IgD-negative memory B cell (primary cell): ENCODE results near the gene CPNE4. TPM values are rescaled to one million over a fixed set of nuclear protein-coding genes. Genes with fewer than 3 reads are reported as not detected.
"Not testable (repeated sequence)": the region's sequence is repeated elsewhere in the genome, so short reads cannot be mapped to it uniquely, and the experiment has no call there.

ENCODE experiments used
- H3K27ac Mint-ChIP-seq, 3 donors: one replicate each; pipeline ENCODE4 v1.8.0; 2020 to 2022; ENCODE audit warnings: mild to moderate bottlenecking in 3 of 3, mixed read lengths in 3 of 3, moderate library complexity in 1 of 3
- H3K27me3 Mint-ChIP-seq: one replicate; pipeline ENCODE4 v1.8.0; 2021; ENCODE audit warnings: mixed read lengths
- H3K36me3 Mint-ChIP-seq: one replicate; pipeline ENCODE4 v1.8.0; 2020; ENCODE audit warnings: mild to moderate bottlenecking, mixed read lengths
- H3K4me1 Mint-ChIP-seq, 3 donors: one replicate each; pipeline ENCODE4 v1.8.0; 2020 to 2022; ENCODE audit warnings: mixed read lengths in 3 of 3, mild to moderate bottlenecking in 1 of 3
- H3K4me3 Mint-ChIP-seq, 4 donors: one replicate each; pipeline ENCODE4 v1.8.0; 2020 to 2022; ENCODE audit warnings: mild to moderate bottlenecking in 4 of 4, mixed read lengths in 4 of 4, moderate library complexity in 3 of 4
- H3K9me3 Mint-ChIP-seq, 3 donors: one replicate each; pipeline ENCODE4 v1.8.0; 2020 to 2021; ENCODE audit warnings: mixed read lengths in 3 of 3, mild to moderate bottlenecking in 1 of 3
- polyA plus RNA-seq: library from polyadenylated mRNA; unstranded; fragments of 300-500 nt; fragmentation: Illumina TruSeq; gene quantifications from one replicate; pipeline ENCODE4 v1.2.3, GENCODE V29; 2021

The CPNE4 gene
- polyA plus RNA-seq, 1 donor from 2014 or later, result not detected

DNA sequence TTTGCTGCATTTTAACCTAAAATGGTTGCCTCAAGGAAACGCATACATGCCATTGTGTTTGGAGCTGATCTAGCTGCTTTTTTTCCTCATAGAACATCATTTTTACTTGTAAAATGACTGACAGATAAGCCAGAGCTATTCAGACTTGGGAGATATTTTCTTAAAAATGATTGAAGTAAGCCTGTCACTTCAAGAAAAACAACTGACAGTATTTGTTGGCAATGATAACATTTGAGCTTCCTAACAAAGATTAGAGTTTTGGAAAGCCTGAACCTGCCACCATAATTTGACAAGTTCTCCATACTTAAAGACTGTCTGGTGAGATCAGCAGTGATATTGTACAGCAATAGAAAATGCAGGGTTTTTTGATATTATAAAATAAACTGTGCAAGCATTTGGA lies 504.4 kb downstream of the CPNE4 start:
- H3K36me3 Mint-ChIP-seq, result no peaks in the 10 kb centered on the region
- H3K9me3 Mint-ChIP-seq, result peaks cover 0 to 4% (median 0%) of the 10 kb centered on the region in 3 donors
- peaks cover 13% of the 10 kb centered on the region for H3K27me3 Mint-ChIP-seq
- H3K27ac Mint-ChIP-seq, result no peak overlapping the region
- H3K4me1 Mint-ChIP-seq, result no peaks in the 10 kb centered on the region
- no peak overlapping the region for H3K4me3 Mint-ChIP-seq

DNA sequence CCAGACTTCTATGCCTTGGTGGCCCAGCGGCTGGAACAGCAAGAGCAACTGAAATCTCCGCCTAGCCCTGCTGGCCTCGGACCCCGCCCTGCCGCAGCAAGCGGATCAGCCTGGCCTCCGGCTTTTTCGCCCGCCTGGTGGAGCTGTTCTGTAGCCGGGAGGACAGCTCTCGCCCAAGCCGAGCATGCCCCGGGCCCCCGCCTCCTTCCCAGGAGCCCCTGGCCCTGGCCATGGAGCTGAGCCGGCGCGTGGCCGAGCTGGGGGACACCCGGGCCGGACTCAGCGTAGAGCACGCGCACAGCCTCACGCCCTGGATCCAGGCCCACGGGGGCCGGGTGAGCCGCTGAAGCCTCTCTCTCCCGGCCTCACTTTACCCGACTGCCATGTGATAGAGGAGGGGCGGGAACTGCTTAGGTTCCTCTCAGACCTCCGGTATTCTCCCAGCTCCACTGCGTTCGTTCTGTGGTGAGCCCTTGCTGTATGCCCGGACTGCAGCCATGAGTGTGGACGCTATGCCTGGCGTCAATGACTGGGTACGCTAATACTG lies 507.9 kb downstream of the CPNE4 start:
- H3K27me3 Mint-ChIP-seq, result peaks cover 13% of the 10 kb centered on the region
- H3K4me1 Mint-ChIP-seq, result no peaks in the 10 kb centered on the region
- H3K4me3 Mint-ChIP-seq, result no peak overlapping the region

DNA sequence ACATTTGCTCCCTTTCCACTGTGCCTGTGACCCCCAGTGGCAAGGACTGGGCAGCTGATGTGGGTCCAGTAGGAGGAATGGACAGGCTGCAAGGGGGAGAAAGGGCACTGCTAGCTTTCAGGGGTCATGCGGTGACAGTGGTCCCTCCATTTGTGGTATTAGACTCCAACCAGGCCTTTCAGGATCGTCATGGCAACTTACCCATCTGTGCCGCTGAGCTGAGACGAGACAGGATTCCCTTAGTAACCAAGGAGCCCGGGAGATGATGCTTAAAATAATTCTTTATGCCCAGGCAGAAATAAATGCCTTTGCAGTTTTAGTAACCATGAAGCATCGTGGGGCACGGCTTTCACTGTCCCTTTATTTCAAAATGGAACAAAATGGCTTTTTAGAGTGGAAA lies 516.1 kb downstream of the CPNE4 start:
- Mint-ChIP-seq H3K4me3 (no peak overlapping the region), H3K36me3 (no peaks in the 10 kb centered on the region), H3K4me1 (no peaks in the 10 kb centered on the region), H3K9me3 (peaks cover 0 to 3% (median 2%) of the 10 kb centered on the region in 3 donors), H3K27me3 (peaks cover 6% of the 10 kb centered on the region), H3K27ac (no peak overlapping the region)

More for the DNA sequence above, 507.9 kb downstream of the CPNE4 start:
- no peak overlapping the region for H3K27ac Mint-ChIP-seq
- no peaks in the 10 kb centered on the region for H3K36me3 Mint-ChIP-seq
- no peaks in the 10 kb centered on the region for H3K9me3 Mint-ChIP-seq

DNA sequence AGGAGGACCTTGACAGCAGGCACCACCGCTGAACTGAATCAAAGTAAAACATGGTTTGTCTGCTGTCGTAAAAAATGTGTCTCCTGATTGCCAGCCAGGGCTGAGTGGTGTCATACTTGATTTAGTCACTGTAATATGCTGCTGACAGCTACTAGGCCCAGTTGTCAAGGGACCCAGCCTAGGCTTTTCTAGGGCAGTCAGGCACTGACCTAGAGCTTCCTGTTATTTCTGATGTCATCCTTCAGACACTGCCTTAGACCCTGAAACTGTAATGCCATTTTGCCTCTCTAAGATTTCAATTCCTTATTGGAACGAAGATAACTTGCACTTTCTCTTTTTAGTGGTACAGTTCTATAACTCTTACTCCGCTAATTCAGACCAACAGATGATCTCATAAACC lies 529.4 kb downstream of the CPNE4 start:
- peaks cover 21 to 30% (median 28%) of the 10 kb centered on the region in 3 donors for H3K4me1 Mint-ChIP-seq
- H3K4me3 Mint-ChIP-seq, result peak overlapping the region in 1 of 4 donors; percentile 12
- no peaks in the 10 kb centered on the region for H3K27me3 Mint-ChIP-seq
- no peaks in the 10 kb centered on the region for H3K9me3 Mint-ChIP-seq
- H3K36me3 Mint-ChIP-seq, result no peaks in the 10 kb centered on the region
- H3K27ac Mint-ChIP-seq, result no peak overlapping the region

DNA sequence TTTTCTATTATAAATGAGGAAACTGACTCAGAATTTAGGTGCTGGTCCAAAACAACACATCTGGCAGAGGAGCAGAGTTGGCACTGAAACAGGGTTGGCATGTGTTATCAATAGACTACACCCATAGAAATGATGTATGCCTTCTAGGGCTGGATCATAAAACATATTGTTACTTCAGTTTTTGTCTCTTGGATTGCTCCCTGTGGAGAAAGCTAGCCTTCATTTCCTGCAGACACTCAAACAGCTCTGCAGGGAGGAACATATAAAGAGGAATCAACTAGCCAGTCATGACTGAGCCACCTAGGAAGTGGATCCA lies 531.5 kb downstream of the CPNE4 start:
- H3K4me1 Mint-ChIP-seq, result peaks cover 24 to 38% (median 33%) of the 10 kb centered on the region in 3 donors
- peak overlapping the region in 2 of 3 donors; percentile 92 to 98 for H3K27ac Mint-ChIP-seq
- no peaks in the 10 kb centered on the region for H3K36me3 Mint-ChIP-seq
- peak overlapping the region; percentile 96 to 100 (median 98) for H3K4me3 Mint-ChIP-seq
- H3K9me3 Mint-ChIP-seq, result no peaks in the 10 kb centered on the region
- no peaks in the 10 kb centered on the region for H3K27me3 Mint-ChIP-seq

DNA sequence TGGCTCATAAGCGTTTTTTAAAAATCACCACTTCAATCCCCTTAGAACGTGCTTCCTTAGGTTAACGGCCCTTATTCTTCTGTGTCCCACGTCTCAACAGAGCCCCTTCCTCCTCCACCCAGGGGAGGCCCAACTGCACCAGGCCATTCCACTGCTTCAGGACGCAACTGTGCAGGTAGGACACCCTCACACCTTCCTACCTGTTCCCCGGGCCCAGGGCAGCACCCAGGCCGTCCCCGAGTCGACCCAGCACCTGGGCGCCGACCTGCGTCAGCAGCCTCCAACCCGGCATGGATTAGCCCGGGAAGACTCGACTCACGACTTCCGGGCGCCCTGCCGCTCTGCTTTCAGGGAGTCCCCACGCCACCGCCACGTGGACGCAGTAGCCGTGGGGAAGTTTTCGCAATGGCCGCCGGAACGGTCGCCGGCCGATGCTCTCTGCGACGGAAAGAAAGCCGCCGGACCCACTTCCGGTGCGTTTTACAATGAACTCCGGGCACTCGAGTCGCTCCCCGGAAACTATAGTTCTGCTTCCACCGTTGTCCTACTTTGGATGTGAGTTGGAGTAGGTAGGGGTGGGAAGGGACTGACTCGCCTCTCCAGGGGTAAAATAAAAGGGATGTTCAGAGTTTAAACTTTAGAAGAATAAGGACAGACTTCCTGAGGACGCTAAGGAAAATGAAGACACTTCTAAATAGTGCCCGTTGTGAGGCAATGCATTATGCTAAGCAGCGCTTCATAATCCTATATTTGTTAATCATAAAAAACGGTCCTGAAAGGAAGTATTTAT lies 532.1 kb downstream of the CPNE4 start, which contains the start of gene MRPL3:
TSS of gene MRPL3 (minus strand) at position 442 of the 790 bp plus-strand sequence. CDS start at position 292, 150 bp downstream.
- Mint-ChIP-seq H3K27me3 (no peaks in the 10 kb centered on the region), H3K36me3 (no peaks in the 10 kb centered on the region), H3K27ac (peak within 1 kb of the TSS; percentile 92 to 98 (median 95)), H3K4me1 (peaks cover 24 to 38% (median 33%) of the 10 kb centered on the region in 3 donors), H3K4me3 (peak within 1 kb of the TSS; percentile 96 to 100 (median 98)), H3K9me3 (no peaks in the 10 kb centered on the region)

DNA sequence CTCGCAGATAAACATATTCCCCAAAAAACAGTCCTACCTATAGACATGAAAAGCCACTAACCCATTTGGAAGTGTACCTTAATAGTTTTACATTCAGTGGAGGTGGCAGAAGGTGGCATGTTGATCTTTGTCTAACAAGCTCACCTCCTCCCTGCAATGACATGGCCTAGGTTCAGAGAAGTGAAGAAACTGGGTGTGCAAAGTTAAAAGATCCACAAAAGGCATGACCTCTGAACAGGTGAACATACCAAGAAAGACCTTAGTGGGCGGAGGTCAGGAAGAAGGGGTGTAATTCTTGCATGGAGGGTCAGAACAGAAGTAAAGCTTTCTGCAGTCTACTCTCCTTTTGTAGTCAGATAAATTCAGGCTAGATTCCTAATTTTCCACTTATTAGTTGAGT lies 532.9 kb downstream of the CPNE4 start:
- H3K27me3 Mint-ChIP-seq, result no peaks in the 10 kb centered on the region
- peaks cover 24 to 38% (median 33%) of the 10 kb centered on the region in 3 donors for H3K4me1 Mint-ChIP-seq
- peak overlapping the region; percentile 92 to 98 (median 95) for H3K27ac Mint-ChIP-seq
- no peaks in the 10 kb centered on the region for H3K36me3 Mint-ChIP-seq
- H3K4me3 Mint-ChIP-seq, result peak overlapping the region; percentile 96 to 100 (median 98)
- no peaks in the 10 kb centered on the region for H3K9me3 Mint-ChIP-seq

DNA sequence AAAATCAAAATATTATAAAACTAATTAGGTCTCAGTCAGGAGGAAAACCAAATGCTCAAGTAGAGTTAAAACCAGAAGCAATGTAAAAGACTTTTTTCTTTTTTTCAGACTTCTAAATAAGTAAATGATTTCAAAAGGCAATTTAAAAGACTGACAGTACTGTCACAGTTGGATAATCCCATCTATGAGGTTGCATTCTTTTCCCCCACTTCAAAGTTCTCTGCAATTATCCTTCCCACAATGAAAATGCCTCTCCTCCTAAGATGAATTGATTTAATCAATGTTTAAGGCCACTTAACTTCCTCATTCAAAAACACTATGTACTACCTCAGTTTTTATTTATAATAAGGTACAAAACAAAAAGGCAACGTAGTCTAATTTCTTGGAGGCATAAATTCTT lies 540.1 kb downstream of the CPNE4 start:
- Mint-ChIP-seq H3K4me3 (no peak overlapping the region), H3K27me3 (no peaks in the 10 kb centered on the region), H3K27ac (no peak overlapping the region), H3K36me3 (peaks cover 3% of the 10 kb centered on the region), H3K9me3 (no peaks in the 10 kb centered on the region), H3K4me1 (peaks cover 0 to 8% (median 3%) of the 10 kb centered on the region in 3 donors)

DNA sequence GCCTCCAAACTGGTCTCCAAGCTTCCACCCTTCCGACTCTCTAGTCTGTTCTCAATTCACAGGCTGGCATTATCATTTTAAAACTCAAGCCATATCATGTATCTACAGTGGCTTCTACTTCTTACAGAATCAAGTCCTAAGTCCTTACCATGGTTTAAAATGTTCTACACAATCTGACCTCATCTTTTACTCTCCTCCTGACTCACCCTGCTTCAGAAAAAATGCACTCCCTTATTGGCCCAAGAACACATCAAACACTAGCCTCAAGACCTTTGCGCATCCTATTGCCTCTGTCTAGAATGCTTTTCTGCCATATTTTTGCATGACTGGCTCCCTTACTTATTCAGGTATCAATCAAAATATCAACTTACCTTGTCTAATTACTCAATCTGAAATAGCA lies 543.0 kb downstream of the CPNE4 start:
- no peak overlapping the region for H3K4me3 Mint-ChIP-seq
- no peaks in the 10 kb centered on the region for H3K27me3 Mint-ChIP-seq
- H3K36me3 Mint-ChIP-seq, result peaks cover 10% of the 10 kb centered on the region
- H3K9me3 Mint-ChIP-seq, result no peaks in the 10 kb centered on the region
- H3K27ac Mint-ChIP-seq, result no peak overlapping the region
- peaks cover under 1 to 3% (median 3%) of the 10 kb centered on the region in 3 donors for H3K4me1 Mint-ChIP-seq

DNA sequence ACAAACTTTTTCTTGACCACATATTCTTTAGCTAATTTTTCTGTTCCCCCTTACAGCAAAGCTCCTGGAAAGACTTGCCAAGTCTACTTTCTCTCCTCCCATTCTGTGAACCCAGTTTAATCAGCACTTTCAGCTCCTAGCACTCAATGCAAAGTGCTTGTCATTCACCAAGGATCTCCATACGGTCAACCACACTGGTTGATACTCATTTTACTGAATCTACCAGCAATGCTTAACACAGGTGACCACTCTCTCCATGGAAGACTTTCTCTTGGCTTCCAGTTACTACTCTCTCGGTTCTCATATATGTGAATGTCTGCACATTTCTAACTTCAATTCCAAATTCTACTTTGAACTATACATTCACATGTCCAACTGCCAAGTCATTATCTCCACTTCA lies 543.7 kb downstream of the CPNE4 start:
- Mint-ChIP-seq H3K36me3 (peaks cover 14% of the 10 kb centered on the region), H3K27me3 (no peaks in the 10 kb centered on the region), H3K4me3 (no peak overlapping the region), H3K9me3 (no peaks in the 10 kb centered on the region), H3K27ac (no peak overlapping the region), H3K4me1 (peaks cover 4 to 6% (median 5%) of the 10 kb centered on the region in 3 donors)

DNA sequence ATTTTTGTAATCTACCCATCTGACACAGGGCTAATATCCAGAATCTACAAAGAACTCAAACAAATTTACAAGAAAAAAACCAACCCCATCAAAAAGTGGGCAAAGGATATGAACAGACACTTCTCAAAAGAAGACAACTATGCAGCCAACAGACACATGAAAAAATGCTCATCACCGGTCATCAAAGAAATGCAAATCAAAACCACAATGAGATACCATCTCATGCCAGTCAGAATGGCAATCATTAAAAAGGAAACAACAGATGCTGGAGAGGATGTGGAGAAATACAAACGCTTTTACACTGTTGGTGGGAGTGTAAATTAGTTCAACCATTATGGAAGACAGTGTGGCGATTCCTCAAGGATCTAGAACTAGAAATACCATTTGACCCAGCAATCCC lies 548.3 kb downstream of the CPNE4 start:
- H3K9me3 Mint-ChIP-seq, H3K27ac Mint-ChIP-seq, H3K4me3 Mint-ChIP-seq, H3K27me3 Mint-ChIP-seq: not testable (repeated sequence)
- H3K4me1 Mint-ChIP-seq, result peaks cover 6 to 19% (median 12%) of the 10 kb centered on the region in 3 donors
- peaks cover 12% of the 10 kb centered on the region for H3K36me3 Mint-ChIP-seq

DNA sequence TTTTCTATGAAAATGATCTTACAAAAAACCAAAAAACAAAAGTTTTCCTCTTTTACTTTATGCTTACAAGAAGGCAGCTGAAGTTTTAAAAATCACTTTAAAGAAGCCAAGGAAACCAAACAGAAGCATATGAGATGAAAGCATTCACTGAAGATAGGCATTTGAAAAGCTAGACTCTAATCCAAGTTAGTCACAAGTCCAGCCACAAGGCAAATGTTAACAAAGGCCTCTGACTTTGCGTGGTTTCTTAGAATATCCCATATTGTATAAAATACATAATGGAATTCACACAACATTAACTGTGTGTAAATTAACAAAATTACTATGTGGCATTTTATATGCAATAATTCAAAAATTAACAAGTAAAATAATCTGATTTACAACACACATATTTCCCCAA lies 549.7 kb downstream of the CPNE4 start:
- Mint-ChIP-seq H3K4me1 (peaks cover 6 to 19% (median 12%) of the 10 kb centered on the region in 3 donors), H3K27me3 (no peaks in the 10 kb centered on the region), H3K27ac (no peak overlapping the region), H3K4me3 (no peak overlapping the region), H3K9me3 (no peaks in the 10 kb centered on the region), H3K36me3 (peaks cover 12% of the 10 kb centered on the region)

DNA sequence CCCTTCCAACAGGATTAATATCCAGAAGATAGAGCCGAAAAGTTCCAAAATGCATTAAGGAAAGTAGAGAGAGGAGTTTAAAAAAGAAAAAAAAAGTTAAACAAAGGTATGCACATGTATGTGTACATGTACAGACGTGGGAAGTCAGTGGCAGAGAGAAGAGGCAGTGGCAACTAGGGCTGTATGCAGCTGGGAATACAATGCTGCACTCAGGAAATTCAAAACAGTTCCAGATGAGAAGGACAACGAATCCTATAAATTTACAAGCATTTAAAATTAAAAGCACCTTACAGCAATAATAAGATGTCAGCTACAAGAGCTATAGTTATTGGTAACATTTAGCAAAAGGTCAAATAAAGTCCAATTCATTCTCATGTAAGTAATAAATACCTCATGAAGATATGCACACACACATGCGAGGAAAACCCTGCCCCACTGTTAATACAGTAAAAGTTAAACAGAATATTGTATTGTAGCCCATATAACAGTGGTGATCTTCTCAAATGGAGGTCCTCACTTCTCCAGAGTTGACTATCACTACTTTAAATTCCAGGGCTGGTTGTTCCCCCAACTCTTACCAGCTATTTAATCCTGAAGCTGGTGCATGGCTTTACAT lies 550.2 kb downstream of the CPNE4 start:
- H3K36me3 Mint-ChIP-seq, result peaks cover 14% of the 10 kb centered on the region
- no peak overlapping the region for H3K27ac Mint-ChIP-seq
- H3K9me3 Mint-ChIP-seq, result no peaks in the 10 kb centered on the region
- peaks cover 6 to 19% (median 12%) of the 10 kb centered on the region in 3 donors for H3K4me1 Mint-ChIP-seq
- H3K27me3 Mint-ChIP-seq, result no peaks in the 10 kb centered on the region
- no peak overlapping the region for H3K4me3 Mint-ChIP-seq
